ENCODE measurements around the gene ATP1B1.

- no peak for TF ChIP-seq ZNF263 (CRISPR knock-in tag; IDR thresholded peaks at IDR 0.05; ENCODE audit: low read depth)
- TF ChIP-seq ZBTB21 (CRISPR knock-in tag; IDR thresholded peaks at IDR 0.05; ENCODE audit: borderline replicate concordance): no peak
- TF ChIP-seq CTCF (IDR thresholded peaks at IDR 0.05): no peak
Measured at GRCh38 chr1:169180174-169180573, 73.7 kb downstream of the ATP1B1 start.

All from WTC11 (cell line).